Panc1 (cell line): ENCODE results near the gene PDE3A. TPM values are rescaled to one million over a fixed set of nuclear protein-coding genes. Genes with fewer than 3 reads are reported as not detected.

ENCODE experiments used
- ATAC-seq: fragments of 200-7000 bp; cut with Tn5 transposase; 2 replicates; pipeline ENCODE4 v1.9.1; 2020; ENCODE audit warnings: mild to moderate bottlenecking, moderate library complexity
- BruUV-seq: library from RNA; stranded (reverse); fragments of 400-500 nt; replicated peaks from 2 replicates; lab custom pipeline; 2021; lab: Mats Ljungman, UMichigan
- CTCF ChIA-PET: fragments of 300-600 bp; sonication (Branson Sonifier 250); formaldehyde crosslinking; loops from one replicate; lab custom pipeline; 2022; ENCODE audit warnings: antibody characterized with exemption; lab: Charles Lee
- POLR2A ChIA-PET: fragments of 300-600 bp; sonication (Branson Sonifier 250); formaldehyde crosslinking; loops from one replicate; lab custom pipeline; 2022; ENCODE audit warnings: antibody characterized with exemption; lab: Charles Lee
- DNase-seq: peaks from one replicate; pipeline ENCODE4 v3.0.0-alpha.2; 2010; ENCODE audit warnings: low read depth, low spot score
- H3K27ac ChIP-seq: 2 replicates; pipeline ENCODE4 v1.5.1; 2011; ENCODE audit warnings: mild to moderate bottlenecking, low read length, inconsistent platforms
- H3K27me3 ChIP-seq: fragments of 200-500 bp; sonication (Bioruptor generic); 2 replicates; pipeline ENCODE4 v1.6.0; 2014; ENCODE audit warnings: low read length, inconsistent platforms; ENCODE audit not compliant: control insufficient read depth, insufficient read depth
- H3K36me3 ChIP-seq: fragments of 200-500 bp; sonication (Bioruptor generic); 2 replicates; pipeline ENCODE4 v1.5.1; 2014; ENCODE audit warnings: inconsistent platforms, mild to moderate bottlenecking, low read length, moderate library complexity; ENCODE audit not compliant: control insufficient read depth, insufficient read depth
- H3K4me1 ChIP-seq: 2 replicates; pipeline ENCODE4 v1.5.1; 2011; ENCODE audit warnings: inconsistent platforms, mild to moderate bottlenecking, low read length, moderate library complexity; ENCODE audit not compliant: control insufficient read depth, insufficient read depth
- H3K4me3 ChIP-seq, 2 experiments: 2 replicates each; pipeline ENCODE4 v1.5.1; 2011 to 2012; ENCODE audit warnings: low read depth in 2 of 2, low read length in 2 of 2, mild to moderate bottlenecking in 2 of 2, inconsistent platforms in 1 of 2, moderate library complexity in 1 of 2
- H3K9me3 ChIP-seq: fragments of 200-500 bp; sonication (Bioruptor generic); 2 replicates; pipeline ENCODE4 v1.5.1; 2014; ENCODE audit warnings: low read depth, mild to moderate bottlenecking, inconsistent platforms, low read length, moderate library complexity; ENCODE audit not compliant: control insufficient read depth, insufficient read depth
- POLR2AphosphoS5 ChIP-seq: IDR thresholded peaks from 2 replicates; pipeline ENCODE4 v1.6.1; 2012; ENCODE audit warnings: mild to moderate bottlenecking, low read depth, low read length, moderate library complexity
- SIN3A ChIP-seq: IDR thresholded peaks from 2 replicates; pipeline ENCODE4 v1.6.1; 2012; ENCODE audit warnings: low read depth, mild to moderate bottlenecking, low read length, moderate library complexity, borderline replicate concordance; ENCODE audit not compliant: insufficient read depth
- TCF7L2 ChIP-seq: IDR thresholded peaks from 2 replicates; pipeline ENCODE4 v1.6.1; 2011; ENCODE audit warnings: mild to moderate bottlenecking, low read depth, low read length, inconsistent platforms
- in situ Hi-C: cut with HindIII; loops from 2 replicates; pipeline ENCODE4 v1.10.0; 2016; ENCODE audit warnings: low sequenced_read_pairs, low pct_unique_long_range_greater_than_20kb
- intact Hi-C: fragments of 100-400 bp; cut with micrococcal nuclease; formaldehyde crosslinking; loops from one replicate; pipeline ENCODE4 v1.10.0; 2022; ENCODE audit not compliant: unreplicated experiment
- total RNA-seq: library from RNA; stranded (reverse); gene quantifications from one replicate; pipeline ENCODE4 v1.2.1, GENCODE V29; 2021; ENCODE audit not compliant: unreplicated experiment
- TF ChIP-seq, protein P1 (sequence below), 2 experiments: IDR thresholded peaks; 2 replicates each; pipeline ENCODE4 v1.6.1; 2011 to 2012; ENCODE audit warnings: low read depth in 2 of 2, control low read depth in 1 of 2, low read length in 1 of 2, mild to moderate bottlenecking in 1 of 2, moderate library complexity in 1 of 2; ENCODE audit not compliant: insufficient read depth in 1 of 2
- TF ChIP-seq, protein P2 (sequence below): fragments of 450-650 bp; IDR thresholded peaks from 2 replicates; pipeline ENCODE4 v1.5.1; 2017; ENCODE audit warnings: mild to moderate bottlenecking

PDE3A gene
- total RNA-seq, 1 experiment from 2014 or later, result 0.03 TPM

DNA sequence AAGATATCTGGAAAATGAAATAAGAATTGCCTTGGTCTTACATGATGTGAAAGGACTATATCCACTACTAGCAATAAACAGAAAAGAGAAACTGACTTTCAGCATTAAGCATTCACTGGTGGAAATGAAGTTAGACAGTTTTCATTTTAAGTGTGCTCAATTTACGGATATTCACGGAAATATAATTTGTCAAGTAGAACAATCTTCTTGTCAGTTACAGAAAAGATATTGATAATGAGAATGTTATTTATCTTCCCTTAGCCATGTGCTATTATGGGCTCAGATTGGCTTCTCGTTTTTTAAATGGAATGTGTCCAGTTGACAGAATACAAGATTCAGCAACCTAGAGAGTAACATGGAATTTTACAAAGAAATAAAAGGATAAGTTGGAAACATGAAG is 208.2 kb downstream of the PDE3A start:
- Histone ChIP-seq H3K4me1 (no peaks in the 10 kb centered on the region), H3K27ac (no peak overlapping the region), H3K4me3 (no peak overlapping the region), H3K36me3 (no peaks in the 10 kb centered on the region), H3K9me3 (no peaks in the 10 kb centered on the region), H3K27me3 (no peaks in the 10 kb centered on the region)
- DNase-seq (no peak), ATAC-seq (no peak)
- TF ChIP-seq POLR2AphosphoS5 (no peak), SIN3A (no peak), TCF7L2 (no peak)
- TF ChIP-seq, protein P1, sequence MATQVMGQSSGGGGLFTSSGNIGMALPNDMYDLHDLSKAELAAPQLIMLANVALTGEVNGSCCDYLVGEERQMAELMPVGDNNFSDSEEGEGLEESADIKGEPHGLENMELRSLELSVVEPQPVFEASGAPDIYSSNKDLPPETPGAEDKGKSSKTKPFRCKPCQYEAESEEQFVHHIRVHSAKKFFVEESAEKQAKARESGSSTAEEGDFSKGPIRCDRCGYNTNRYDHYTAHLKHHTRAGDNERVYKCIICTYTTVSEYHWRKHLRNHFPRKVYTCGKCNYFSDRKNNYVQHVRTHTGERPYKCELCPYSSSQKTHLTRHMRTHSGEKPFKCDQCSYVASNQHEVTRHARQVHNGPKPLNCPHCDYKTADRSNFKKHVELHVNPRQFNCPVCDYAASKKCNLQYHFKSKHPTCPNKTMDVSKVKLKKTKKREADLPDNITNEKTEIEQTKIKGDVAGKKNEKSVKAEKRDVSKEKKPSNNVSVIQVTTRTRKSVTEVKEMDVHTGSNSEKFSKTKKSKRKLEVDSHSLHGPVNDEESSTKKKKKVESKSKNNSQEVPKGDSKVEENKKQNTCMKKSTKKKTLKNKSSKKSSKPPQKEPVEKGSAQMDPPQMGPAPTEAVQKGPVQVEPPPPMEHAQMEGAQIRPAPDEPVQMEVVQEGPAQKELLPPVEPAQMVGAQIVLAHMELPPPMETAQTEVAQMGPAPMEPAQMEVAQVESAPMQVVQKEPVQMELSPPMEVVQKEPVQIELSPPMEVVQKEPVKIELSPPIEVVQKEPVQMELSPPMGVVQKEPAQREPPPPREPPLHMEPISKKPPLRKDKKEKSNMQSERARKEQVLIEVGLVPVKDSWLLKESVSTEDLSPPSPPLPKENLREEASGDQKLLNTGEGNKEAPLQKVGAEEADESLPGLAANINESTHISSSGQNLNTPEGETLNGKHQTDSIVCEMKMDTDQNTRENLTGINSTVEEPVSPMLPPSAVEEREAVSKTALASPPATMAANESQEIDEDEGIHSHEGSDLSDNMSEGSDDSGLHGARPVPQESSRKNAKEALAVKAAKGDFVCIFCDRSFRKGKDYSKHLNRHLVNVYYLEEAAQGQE (IDR thresholded peaks at IDR 0.05; ENCODE audit: insufficient read depth in 1 of 2, low read depth in 2 of 2, low read length in 1 of 2), result no peak
- TF ChIP-seq, protein P2, sequence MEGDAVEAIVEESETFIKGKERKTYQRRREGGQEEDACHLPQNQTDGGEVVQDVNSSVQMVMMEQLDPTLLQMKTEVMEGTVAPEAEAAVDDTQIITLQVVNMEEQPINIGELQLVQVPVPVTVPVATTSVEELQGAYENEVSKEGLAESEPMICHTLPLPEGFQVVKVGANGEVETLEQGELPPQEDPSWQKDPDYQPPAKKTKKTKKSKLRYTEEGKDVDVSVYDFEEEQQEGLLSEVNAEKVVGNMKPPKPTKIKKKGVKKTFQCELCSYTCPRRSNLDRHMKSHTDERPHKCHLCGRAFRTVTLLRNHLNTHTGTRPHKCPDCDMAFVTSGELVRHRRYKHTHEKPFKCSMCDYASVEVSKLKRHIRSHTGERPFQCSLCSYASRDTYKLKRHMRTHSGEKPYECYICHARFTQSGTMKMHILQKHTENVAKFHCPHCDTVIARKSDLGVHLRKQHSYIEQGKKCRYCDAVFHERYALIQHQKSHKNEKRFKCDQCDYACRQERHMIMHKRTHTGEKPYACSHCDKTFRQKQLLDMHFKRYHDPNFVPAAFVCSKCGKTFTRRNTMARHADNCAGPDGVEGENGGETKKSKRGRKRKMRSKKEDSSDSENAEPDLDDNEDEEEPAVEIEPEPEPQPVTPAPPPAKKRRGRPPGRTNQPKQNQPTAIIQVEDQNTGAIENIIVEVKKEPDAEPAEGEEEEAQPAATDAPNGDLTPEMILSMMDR, result no peak
- in situ Hi-C loops, result no loop called here
- no TSS peak for BruUV-seq
- CTCF ChIA-PET, result no interaction called here
- POLR2A ChIA-PET, result no interaction called here
- intact Hi-C loops, result no loop called here

DNA sequence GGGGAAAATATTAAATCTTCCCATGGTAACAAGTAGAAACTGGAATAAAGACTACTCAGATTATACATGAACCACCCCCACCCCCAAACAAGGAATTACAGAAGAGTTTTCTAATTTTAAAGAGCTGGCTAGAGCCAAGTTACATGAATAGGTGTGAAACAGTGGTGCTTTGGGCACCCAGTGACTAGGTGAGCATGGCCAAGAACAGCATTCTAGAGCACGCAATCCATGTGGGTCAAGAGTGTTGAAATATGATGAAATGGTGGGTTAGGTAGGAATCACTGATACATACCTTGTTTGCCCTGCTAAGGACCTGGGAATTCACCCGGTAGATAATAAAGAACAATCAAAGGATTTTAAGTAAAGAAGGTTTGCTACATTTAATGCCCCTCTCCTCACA is 208.7 kb downstream of the PDE3A start:
- POLR2A ChIA-PET, result no interaction called here
- Histone ChIP-seq H3K4me1 (no peaks in the 10 kb centered on the region), H3K27ac (no peak overlapping the region), H3K9me3 (no peaks in the 10 kb centered on the region), H3K27me3 (no peaks in the 10 kb centered on the region), H3K4me3 (no peak overlapping the region), H3K36me3 (no peaks in the 10 kb centered on the region)
- in situ Hi-C loops, result no loop called here
- ATAC-seq, result no peak
- intact Hi-C loops, result no loop called here
- CTCF ChIA-PET, result no interaction called here
- BruUV-seq, result no TSS peak
- TF ChIP-seq TCF7L2, result no peak
- TF ChIP-seq POLR2AphosphoS5, result no peak
- TF ChIP-seq SIN3A, result no peak
- TF ChIP-seq, protein P2, result no peak
- TF ChIP-seq, protein P1 (IDR thresholded peaks at IDR 0.05; ENCODE audit: insufficient read depth in 1 of 2, low read depth in 2 of 2, low read length in 1 of 2), result no peak
- no peak for DNase-seq
